AG04449 (cell line): ENCODE measurements around the gene CADPS.

Source experiments
- CTCF ChIA-PET: fragments of 350-600 bp; formaldehyde crosslinking; extraction: SDS; loops from one replicate; lab custom pipeline; 2021; ENCODE audit warnings: antibody characterized with exemption; lab: Yijun Ruan, JAX
- POLR2A ChIA-PET: fragments of 400-600, 350-600 bp; formaldehyde crosslinking; extraction: SDS; loops from one replicate; lab custom pipeline; 2020; ENCODE audit warnings: antibody characterized with exemption, inconsistent platforms; lab: Yijun Ruan, JAX
- DNase-seq: peaks from one replicate; pipeline ENCODE4 v3.0.0-alpha.2; 2010; ENCODE audit warnings: low read depth, low spot score
- H3K4me3 ChIP-seq: 2 replicates; pipeline ENCODE4 v1.5.1; 2011; ENCODE audit warnings: low read depth, mild to moderate bottlenecking, control low read depth, low read length
- TF ChIP-seq, protein P1 (sequence below): IDR thresholded peaks from one replicate; pipeline ENCODE4 v1.5.1; 2011; ENCODE audit warnings: mild to moderate bottlenecking, moderate library complexity, low read length, control low read depth, inconsistent platforms; ENCODE audit not compliant: insufficient read depth; ENCODE audit errors: missing control alignments

Gene CADPS

DNA sequence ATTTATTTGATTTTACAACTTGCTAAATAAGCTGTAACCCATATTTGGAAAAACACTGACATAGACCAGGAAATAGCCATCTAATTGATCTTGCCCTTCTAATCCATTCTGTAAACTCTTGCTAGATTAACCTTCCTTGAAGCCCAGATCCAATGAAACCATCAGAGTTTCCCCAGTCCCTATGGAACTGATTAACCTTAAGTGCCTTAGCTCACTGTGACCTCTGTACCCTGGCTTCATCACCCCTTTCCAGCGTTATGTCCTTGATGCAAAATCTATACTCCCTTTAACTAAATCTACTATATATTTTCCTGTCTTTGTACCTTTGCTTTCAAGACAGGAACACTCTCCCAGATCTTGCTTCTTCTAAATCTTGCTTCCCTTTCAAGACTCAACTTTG is 42.9 kb upstream of the CADPS start:
- TF ChIP-seq, protein P1, sequence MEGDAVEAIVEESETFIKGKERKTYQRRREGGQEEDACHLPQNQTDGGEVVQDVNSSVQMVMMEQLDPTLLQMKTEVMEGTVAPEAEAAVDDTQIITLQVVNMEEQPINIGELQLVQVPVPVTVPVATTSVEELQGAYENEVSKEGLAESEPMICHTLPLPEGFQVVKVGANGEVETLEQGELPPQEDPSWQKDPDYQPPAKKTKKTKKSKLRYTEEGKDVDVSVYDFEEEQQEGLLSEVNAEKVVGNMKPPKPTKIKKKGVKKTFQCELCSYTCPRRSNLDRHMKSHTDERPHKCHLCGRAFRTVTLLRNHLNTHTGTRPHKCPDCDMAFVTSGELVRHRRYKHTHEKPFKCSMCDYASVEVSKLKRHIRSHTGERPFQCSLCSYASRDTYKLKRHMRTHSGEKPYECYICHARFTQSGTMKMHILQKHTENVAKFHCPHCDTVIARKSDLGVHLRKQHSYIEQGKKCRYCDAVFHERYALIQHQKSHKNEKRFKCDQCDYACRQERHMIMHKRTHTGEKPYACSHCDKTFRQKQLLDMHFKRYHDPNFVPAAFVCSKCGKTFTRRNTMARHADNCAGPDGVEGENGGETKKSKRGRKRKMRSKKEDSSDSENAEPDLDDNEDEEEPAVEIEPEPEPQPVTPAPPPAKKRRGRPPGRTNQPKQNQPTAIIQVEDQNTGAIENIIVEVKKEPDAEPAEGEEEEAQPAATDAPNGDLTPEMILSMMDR: no peak
- ChIA-PET CTCF (no interaction called here), POLR2A (no interaction called here)
- DNase-seq: no peak
- no peak overlapping the region for H3K4me3 ChIP-seq

DNA sequence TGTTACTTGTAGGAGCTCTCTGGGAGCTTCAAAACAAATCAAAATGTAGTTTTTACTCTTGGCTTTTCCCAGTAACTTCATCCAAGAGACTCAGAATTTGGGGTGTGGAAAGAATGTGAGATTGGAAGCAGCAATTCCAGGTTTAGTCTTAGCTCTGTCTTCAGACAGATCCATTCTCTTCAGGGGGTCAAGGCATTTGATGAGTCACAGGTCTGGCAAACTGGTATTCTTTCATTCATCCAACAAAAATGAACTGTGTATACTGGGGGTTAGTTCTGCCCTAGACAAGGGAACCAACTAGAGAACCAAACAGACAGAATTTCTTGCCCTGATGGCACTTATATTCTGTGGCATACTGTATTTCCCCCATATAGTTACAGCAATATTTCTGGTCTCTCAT is 36.3 kb upstream of the CADPS start:
- ChIA-PET CTCF (no interaction called here), POLR2A (no interaction called here)
- H3K4me3 ChIP-seq: no peak overlapping the region
- TF ChIP-seq, protein P1: no peak
- no peak for DNase-seq

DNA sequence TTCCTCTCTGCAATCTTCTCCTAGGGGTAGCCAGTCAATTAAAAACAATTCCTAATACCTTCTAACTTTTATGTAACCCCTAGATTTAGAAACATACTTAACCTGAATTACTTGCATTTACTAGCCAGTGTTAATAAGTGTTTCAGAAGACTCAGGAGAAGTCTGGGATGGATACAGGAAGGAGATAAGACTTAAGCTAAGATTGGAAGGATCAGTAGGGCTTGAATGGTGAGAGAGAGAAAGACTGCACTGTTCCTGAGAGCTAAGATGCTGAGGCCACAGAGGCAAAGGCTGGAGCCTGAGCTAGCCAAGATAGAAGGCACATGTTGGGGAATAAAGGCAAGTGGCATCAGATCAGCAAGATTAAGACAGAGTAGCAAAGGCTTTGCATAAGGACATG is 30.1 kb upstream of the CADPS start:
- H3K4me3 ChIP-seq: no peak overlapping the region
- CTCF ChIA-PET: interaction anchor here (1.3 kb wide), 1 partner anchor 282 kb away, joined by 4 read pairs; no protein-coding TSS in a partner anchor

DNA sequence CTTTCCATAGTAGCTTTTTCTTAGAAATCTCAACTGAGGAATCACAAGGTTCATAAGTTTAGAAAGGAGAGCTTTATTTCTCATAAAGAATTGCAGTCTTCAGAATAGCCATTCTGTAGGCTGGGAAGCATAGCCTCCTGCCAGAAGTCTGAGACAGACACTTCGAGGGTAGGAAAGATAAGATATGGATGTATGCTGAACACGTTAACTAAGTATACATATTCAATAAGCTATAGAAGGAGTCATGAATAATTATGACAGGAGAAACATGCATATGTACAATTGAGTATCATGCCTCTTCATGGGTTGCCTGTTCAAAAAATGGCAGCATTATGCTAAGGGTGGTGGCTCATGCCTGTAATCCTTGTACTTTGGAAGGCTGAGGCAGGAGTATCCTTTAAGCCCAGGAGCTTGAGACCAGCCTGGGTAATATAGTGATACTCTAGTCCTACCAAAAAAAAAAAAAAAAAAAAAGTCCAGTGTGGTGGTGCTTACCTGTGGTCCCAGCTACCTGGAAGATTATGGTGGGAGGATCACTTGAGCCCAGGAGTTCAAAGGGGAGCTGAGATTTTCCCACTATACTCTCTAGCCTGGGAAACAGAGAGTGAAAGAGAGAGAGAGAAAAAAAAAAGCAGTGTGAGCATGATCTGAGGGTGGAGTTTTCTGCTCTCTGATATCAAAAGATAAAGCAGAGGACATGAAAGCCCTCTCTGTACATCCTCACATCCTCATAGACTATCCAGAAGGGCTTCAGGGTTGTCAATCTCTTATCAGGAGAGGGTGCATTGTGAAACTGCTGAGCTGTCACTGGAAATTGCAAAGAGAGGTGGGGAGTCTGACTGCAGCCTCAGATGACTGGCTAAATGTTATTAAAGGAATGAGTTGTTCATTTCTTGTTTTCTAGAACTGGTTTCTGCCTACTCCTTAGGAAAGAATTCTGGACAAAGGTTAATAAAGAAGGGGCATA is 23.6 kb upstream of the CADPS start:
- DNase-seq: no peak
- H3K4me3 ChIP-seq: no peak overlapping the region
- TF ChIP-seq, protein P1: no peak
- CTCF ChIA-PET: no interaction called here
- POLR2A ChIA-PET: no interaction called here

More for the DNA sequence above, 30.1 kb upstream of the CADPS start:
- TF ChIP-seq, protein P1: no peak
- POLR2A ChIA-PET: no interaction called here
- no peak for DNase-seq

DNA sequence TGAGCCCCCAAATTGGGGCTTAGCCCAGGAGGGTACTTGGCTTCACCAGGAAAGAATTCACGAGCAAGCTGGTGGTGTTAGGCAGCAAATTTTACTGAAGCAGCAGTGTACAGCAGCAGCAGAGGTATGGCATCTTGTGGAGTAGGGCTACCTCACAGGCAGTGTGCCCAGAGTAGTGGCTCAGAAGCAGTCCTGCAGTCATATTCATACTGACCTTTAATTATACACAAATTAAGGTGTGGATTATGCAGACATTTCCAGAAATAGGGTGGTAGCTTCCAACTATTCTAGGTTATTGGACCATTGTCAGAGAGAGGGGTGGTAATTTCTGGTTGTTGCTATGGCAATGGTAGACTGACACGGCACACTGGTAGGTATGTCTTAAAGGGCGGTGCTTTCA is 20.7 kb upstream of the CADPS start:
- DNase-seq: no peak
- ChIA-PET CTCF (no interaction called here), POLR2A (no interaction called here)
- H3K4me3 ChIP-seq: no peak overlapping the region
- TF ChIP-seq, protein P1: no peak

DNA sequence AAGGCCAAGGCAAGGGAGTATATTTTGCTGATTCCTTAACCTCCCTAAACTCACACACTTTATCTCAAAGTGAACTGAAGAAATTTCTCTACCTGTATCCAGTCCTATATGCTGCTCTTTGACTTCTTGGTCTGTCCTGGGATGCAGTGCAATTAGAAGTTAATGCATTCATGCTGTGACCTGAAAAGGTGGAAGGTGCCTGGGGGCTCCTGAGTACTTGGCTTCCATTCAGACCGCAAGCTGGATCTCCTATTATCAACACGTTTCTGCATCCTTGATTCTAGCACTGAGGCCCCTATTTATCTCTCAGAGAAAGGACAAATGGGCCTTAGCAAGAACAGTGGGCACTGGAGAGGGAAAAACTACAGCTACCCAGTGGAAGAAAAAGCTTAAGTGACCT is 17.7 kb upstream of the CADPS start:
- ChIA-PET POLR2A (no interaction called here), CTCF (no interaction called here)
- TF ChIP-seq, protein P1: no peak
- no peak overlapping the region for H3K4me3 ChIP-seq
- DNase-seq: no peak
